GM21576 (cell line): Measurements from ENCODE around the gene ITIH6.
A peak's percentile ranks its signal among the peaks of the same experiment; 100 is the strongest.
"Not testable (repeated sequence)": the region's sequence is repeated elsewhere in the genome, so short reads cannot be mapped to it uniquely, and the experiment has no call there.

Experiments used
- ATAC-seq: cut with Tn5 transposase; IDR thresholded peaks from one replicate; pipeline ENCODE4 v1.9.1; 2021; ENCODE audit warnings: mild to moderate bottlenecking, moderate library complexity; ENCODE audit not compliant: unreplicated experiment

The ITIH6 gene

GRCh38 chrX:54807524-54808108 is 9.6 kb upstream of the ITIH6 start, which contains the start of gene MAGED2:
TSS of gene MAGED2 (plus strand) at chrX:54807745. CDS start at chrX:54809332, 1,587 bp downstream.
- ATAC-seq = no peak

- ATAC-seq = no peak
Observed at GRCh38 chrX:54799046-54799445, 991 bp upstream of the ITIH6 start.

GRCh38 chrX:54794795-54795194 is 3.3 kb downstream of the ITIH6 start:
- ATAC-seq = no peak

- no peak for ATAC-seq
Observed at GRCh38 chrX:54794028-54794427, 4.0 kb downstream of the ITIH6 start.

- not testable (repeated sequence) for ATAC-seq
Observed at GRCh38 chrX:54789405-54789804, 8.7 kb downstream of the ITIH6 start.

GRCh38 chrX:54788446-54788845 is 9.6 kb downstream of the ITIH6 start:
- ATAC-seq = no peak

GRCh38 chrX:54786967-54787366 is 11.1 kb downstream of the ITIH6 start:
- peak; percentile 46 for ATAC-seq

- ATAC-seq = no peak
Observed at GRCh38 chrX:54785901-54786300, 12.2 kb downstream of the ITIH6 start.

- no peak for ATAC-seq
Observed at GRCh38 chrX:54776987-54777672, 20.9 kb downstream of the ITIH6 start.

- ATAC-seq = no peak
Observed at GRCh38 chrX:54776061-54776460, 22.0 kb downstream of the ITIH6 start.

- ATAC-seq = not testable (repeated sequence)
Observed at GRCh38 chrX:54774391-54775094, 23.5 kb downstream of the ITIH6 start.

- ATAC-seq = no peak
Observed at GRCh38 chrX:54758114-54759055, 39.7 kb downstream of the ITIH6 start.

- no peak for ATAC-seq
Observed at GRCh38 chrX:54754854-54755253, 43.2 kb downstream of the ITIH6 start.

- no peak for ATAC-seq
Observed at GRCh38 chrX:54748626-54749025, 49.4 kb downstream of the ITIH6 start.

GRCh38 chrX:54747733-54748393 is 50.2 kb downstream of the ITIH6 start:
- ATAC-seq = no peak

- ATAC-seq = no peak
Observed at GRCh38 chrX:54746928-54747327, 51.1 kb downstream of the ITIH6 start.

- ATAC-seq = no peak
Observed at GRCh38 chrX:54745676-54746075, 52.4 kb downstream of the ITIH6 start.

- ATAC-seq = not testable (repeated sequence)
Observed at GRCh38 chrX:54738567-54738966, 59.5 kb downstream of the ITIH6 start.

GRCh38 chrX:54736298-54736942 is 61.6 kb downstream of the ITIH6 start:
- ATAC-seq = not testable (repeated sequence)

GRCh38 chrX:54721424-54721823 is 76.6 kb downstream of the ITIH6 start:
- no peak for ATAC-seq
